Neural crest cell (in vitro differentiated cells): ENCODE measurements around the gene SHROOM3. TPM values are rescaled to one million over a fixed set of nuclear protein-coding genes. Genes with fewer than 3 reads are reported as not detected.

Source experiments
- DNase-seq: peaks from one replicate; pipeline ENCODE4 v3.0.0; 2021; ENCODE audit warnings: low read depth, mixed read lengths, low spot score
- H3K27ac Mint-ChIP-seq: one replicate; pipeline ENCODE4 v1.8.0; 2021; ENCODE audit warnings: mild to moderate bottlenecking, mixed read lengths; ENCODE audit not compliant: unreplicated experiment
- H3K27me3 Mint-ChIP-seq: 2 replicates; pipeline ENCODE4 v1.8.0; 2021; ENCODE audit warnings: low read depth, mild to moderate bottlenecking, mixed read lengths
- H3K36me3 Mint-ChIP-seq: 2 replicates; pipeline ENCODE4 v1.8.0; 2021; ENCODE audit warnings: low read depth, mild to moderate bottlenecking, mixed read lengths
- H3K4me1 Mint-ChIP-seq: 2 replicates; pipeline ENCODE4 v1.8.0; 2021; ENCODE audit warnings: mixed read lengths
- H3K4me3 Mint-ChIP-seq: one replicate; pipeline ENCODE4 v1.8.0; 2021; ENCODE audit warnings: mild to moderate bottlenecking, mixed read lengths
- H3K9me3 Mint-ChIP-seq: 2 replicates; pipeline ENCODE4 v1.8.0; 2021; ENCODE audit warnings: mixed read lengths
- total RNA-seq: library from RNA; stranded (reverse); gene quantifications from 2 replicates; pipeline ENCODE4 v1.2.1, GENCODE V29; 2021
- TF ChIP-seq, protein P1 (sequence below): fragments of 200-600 bp; sonication (generic); conservative IDR thresholded peaks from 2 replicates; pipeline ENCODE4 v1.5.0; 2021; ENCODE audit warnings: antibody characterized with exemption, mild to moderate bottlenecking

Gene SHROOM3
- total RNA-seq, 1 donor from 2014 or later = 40.1 TPM

DNA sequence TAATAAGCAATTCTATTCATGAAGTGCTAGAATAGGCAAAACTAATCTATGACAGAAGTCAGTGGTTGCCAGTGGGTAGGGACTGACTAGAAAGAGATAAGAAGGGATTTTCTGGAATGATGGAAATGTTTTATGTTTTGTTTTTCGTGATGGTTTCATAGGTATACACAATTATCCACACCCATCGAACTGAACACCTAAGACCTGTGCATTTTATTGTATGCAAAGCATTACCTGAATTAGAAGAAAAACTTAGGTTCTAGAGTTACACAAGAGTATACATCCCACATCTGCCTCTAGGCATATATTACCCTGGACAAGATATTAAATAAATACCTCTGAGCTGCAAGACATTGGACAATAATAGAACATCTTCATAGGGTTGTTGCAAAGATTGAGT, 257.7 kb downstream of the SHROOM3 start:
- Mint-ChIP-seq H3K36me3 (no peaks in the 10 kb centered on the region), H3K27me3 (no peaks in the 10 kb centered on the region), H3K4me3 (peak overlapping the region; percentile 53), H3K9me3 (no peaks in the 10 kb centered on the region), H3K4me1 (peaks cover 89% of the 10 kb centered on the region), H3K27ac (no peak overlapping the region)
- no peak for DNase-seq
- TF ChIP-seq, protein P1, sequence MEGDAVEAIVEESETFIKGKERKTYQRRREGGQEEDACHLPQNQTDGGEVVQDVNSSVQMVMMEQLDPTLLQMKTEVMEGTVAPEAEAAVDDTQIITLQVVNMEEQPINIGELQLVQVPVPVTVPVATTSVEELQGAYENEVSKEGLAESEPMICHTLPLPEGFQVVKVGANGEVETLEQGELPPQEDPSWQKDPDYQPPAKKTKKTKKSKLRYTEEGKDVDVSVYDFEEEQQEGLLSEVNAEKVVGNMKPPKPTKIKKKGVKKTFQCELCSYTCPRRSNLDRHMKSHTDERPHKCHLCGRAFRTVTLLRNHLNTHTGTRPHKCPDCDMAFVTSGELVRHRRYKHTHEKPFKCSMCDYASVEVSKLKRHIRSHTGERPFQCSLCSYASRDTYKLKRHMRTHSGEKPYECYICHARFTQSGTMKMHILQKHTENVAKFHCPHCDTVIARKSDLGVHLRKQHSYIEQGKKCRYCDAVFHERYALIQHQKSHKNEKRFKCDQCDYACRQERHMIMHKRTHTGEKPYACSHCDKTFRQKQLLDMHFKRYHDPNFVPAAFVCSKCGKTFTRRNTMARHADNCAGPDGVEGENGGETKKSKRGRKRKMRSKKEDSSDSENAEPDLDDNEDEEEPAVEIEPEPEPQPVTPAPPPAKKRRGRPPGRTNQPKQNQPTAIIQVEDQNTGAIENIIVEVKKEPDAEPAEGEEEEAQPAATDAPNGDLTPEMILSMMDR = no peak

DNA sequence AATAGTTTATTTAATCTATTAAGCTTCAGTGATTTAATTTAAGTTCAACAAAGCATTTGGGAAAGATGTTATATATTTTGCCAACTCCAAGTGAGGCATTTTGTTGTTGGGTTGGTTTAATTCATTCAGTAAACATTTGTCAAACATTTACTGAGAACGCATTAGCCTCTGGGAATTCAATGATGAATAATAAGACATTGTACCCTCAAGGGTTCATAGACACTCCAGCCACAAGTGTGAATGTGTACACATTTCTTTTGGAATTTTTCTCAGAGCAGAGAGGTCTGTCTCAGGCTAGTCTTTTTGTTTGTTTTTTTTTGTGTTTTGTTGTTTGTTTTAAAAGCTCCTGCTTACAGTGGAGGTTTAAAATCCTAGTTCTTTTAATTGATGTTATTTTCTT, 259.0 kb downstream of the SHROOM3 start:
- Mint-ChIP-seq H3K27ac (no peak overlapping the region), H3K4me1 (peaks cover 85% of the 10 kb centered on the region)

DNA sequence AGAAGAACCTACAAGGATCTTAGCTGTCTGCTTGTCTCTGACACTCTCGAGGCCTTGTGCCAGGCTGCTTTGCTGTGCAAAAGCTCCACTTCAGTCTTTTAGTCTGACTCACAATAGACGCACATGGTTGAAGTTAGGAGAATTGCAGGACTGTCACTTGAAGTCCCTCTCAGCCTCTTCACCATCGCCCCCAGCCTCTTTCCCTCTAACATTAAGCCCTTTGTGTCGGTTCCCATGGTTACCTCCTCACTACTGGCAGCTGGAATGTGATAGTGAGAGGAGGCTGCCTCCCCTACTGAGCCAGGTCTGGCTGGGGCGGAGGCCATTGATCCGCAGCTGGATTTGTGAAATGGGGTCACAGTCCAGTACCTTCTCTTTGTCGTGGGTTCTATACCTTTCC, 261.1 kb downstream of the SHROOM3 start:
- DNase-seq = peak; percentile 69

More for the DNA sequence above, 259.0 kb downstream of the SHROOM3 start:
- Mint-ChIP-seq H3K36me3 (no peaks in the 10 kb centered on the region), H3K9me3 (no peaks in the 10 kb centered on the region), H3K27me3 (no peaks in the 10 kb centered on the region), H3K4me3 (peak overlapping the region; percentile 58)
- no peak for DNase-seq
- TF ChIP-seq, protein P1 = no peak

DNA sequence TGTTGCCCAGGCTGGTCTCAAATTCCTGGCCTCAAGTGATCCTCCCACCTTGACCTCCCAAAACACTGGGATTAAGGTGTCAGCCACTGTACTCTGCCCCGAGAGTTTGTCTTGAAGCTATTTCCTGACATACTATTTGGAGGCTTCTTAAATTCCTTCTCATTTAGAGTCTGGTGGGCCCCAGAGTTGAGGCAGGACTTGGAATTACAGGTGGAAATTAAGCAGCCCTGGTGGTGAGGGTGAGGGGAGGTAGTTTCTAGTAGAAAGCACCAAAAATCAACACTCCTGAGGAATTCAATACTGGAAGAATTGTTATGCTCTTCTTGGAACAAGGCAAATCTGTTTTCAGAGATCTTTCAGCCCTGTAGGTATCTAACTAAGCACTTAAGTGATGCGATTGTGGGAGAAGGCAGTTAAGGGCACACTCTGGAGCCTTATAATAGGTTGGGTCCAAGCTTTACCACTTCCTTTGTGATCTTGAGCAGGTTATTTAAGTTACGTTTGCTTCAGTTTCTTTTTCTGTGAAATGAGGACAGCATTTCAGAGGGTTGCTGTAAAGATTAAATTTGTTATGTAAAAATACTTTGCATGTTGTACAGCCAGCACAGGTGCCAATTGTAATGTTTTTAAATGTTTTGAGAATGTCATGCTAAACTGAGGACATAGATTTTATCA, 262.2 kb downstream of the SHROOM3 start:
- Mint-ChIP-seq H3K27ac (peak overlapping the region; percentile 65), H3K4me3 (no peak overlapping the region), H3K4me1 (peaks cover 75% of the 10 kb centered on the region), H3K9me3 (no peaks in the 10 kb centered on the region), H3K27me3 (no peaks in the 10 kb centered on the region), H3K36me3 (no peaks in the 10 kb centered on the region)
- TF ChIP-seq, protein P1 = no peak
- no peak for DNase-seq

More for the DNA sequence above, 261.1 kb downstream of the SHROOM3 start:
- Mint-ChIP-seq H3K4me3 (peak overlapping the region; percentile 86), H3K36me3 (no peaks in the 10 kb centered on the region), H3K9me3 (no peaks in the 10 kb centered on the region), H3K4me1 (peaks cover 79% of the 10 kb centered on the region), H3K27me3 (no peaks in the 10 kb centered on the region), H3K27ac (peak overlapping the region; percentile 83)
- TF ChIP-seq, protein P1 = no peak

DNA sequence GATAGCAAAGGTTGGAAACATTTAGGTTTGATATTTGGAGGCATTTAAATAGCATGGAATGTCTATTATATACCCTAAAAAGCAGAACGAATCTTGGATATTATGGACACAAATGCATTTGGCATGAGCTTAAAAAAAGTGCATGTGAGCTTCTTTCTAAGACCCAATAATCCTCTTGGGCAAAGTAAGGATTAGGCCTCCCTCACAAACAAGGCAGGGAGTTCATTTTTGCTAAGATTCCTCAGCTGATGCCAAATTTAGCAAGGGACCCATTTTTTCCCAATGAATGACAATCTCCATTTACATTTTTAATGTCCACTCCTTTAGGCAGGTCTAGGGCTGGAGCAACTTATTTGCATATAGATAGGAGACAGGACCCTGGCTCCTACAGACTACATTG, 263.1 kb downstream of the SHROOM3 start:
- Mint-ChIP-seq H3K9me3 (no peaks in the 10 kb centered on the region), H3K4me3 (no peak overlapping the region), H3K27me3 (no peaks in the 10 kb centered on the region), H3K4me1 (peaks cover 77% of the 10 kb centered on the region), H3K27ac (no peak overlapping the region), H3K36me3 (no peaks in the 10 kb centered on the region)
- DNase-seq = no peak
- TF ChIP-seq, protein P1 = no peak
